GM12878 (cell line): ENCODE measurements around the gene PHACTR1. TPM values are rescaled to one million over a fixed set of nuclear protein-coding genes. Genes with fewer than 3 reads are reported as not detected.

Experiments used
- ATAC-seq: fragments of 200-7000 bp; cut with Tn5 transposase; 3 replicates; pipeline ENCODE4 v1.9.1; 2020; ENCODE audit warnings: mild to moderate bottlenecking, moderate library complexity
- BruUV-seq: library from RNA; stranded (reverse); fragments of 400-500 nt; replicated peaks from 2 replicates; lab custom pipeline; 2021; lab: Mats Ljungman, UMichigan
- CTCF ChIA-PET: fragments of 300-600 bp; sonication (Branson Sonifier 250); formaldehyde crosslinking; extraction: SDS; loops from one replicate; lab custom pipeline; 2021; ENCODE audit warnings: inconsistent platforms; lab: Yijun Ruan, JAX
- POLR2A ChIA-PET: fragments of 350-600 bp; formaldehyde crosslinking; extraction: SDS; loops from one replicate; lab custom pipeline; 2021; ENCODE audit warnings: inconsistent platforms; lab: Charles Lee
- RAD21 ChIA-PET: fragments of 300-600 bp; sonication (Branson Sonifier 250); formaldehyde crosslinking; loops from one replicate; lab custom pipeline; 2023; ENCODE audit warnings: antibody characterized with exemption; ENCODE audit not compliant: unreplicated experiment; lab: Charles Lee
- SMC1A ChIA-PET: fragments of 300-600 bp; sonication (Branson Sonifier 250); formaldehyde crosslinking; loops from one replicate; lab custom pipeline; 2023; ENCODE audit not compliant: unreplicated experiment, uncharacterized antibody; lab: Charles Lee
- DNase-seq: peaks from one replicate; pipeline ENCODE4 v3.0.0-alpha.2; 2011; ENCODE audit warnings: low read depth, low spot score
- FAIRE-seq: peaks from 3 replicates; lab custom pipeline; 2011; peaks lifted over from hg19 to GRCh38; lab: Jason Lieb, UNC
- H2AFZ ChIP-seq: 2 replicates; pipeline ENCODE4 v1.6.0; 2011; ENCODE audit warnings: low read depth, low read length, control low read depth; ENCODE audit not compliant: control insufficient read depth
- H3K27ac ChIP-seq: 2 replicates; pipeline ENCODE4 v1.5.1; 2011; ENCODE audit warnings: control low read depth; ENCODE audit not compliant: control insufficient read depth, insufficient read depth
- H3K27me3 ChIP-seq, 2 experiments: replicated peaks in 1 of 2; 2 replicates each; pipeline versions ENCODE4 v1.6.0 to v1.6.1; 2011; ENCODE audit warnings: low read length in 1 of 2; ENCODE audit not compliant: control insufficient read depth in 2 of 2, insufficient read depth in 2 of 2
- H3K36me3 ChIP-seq, 2 experiments: 2 replicates each; pipeline ENCODE4 v1.5.1; 2011; ENCODE audit warnings: low read length in 1 of 2; ENCODE audit not compliant: control insufficient read depth in 2 of 2, insufficient read depth in 2 of 2
- H3K4me1 ChIP-seq: 2 replicates; pipeline ENCODE4 v1.6.1; 2011; ENCODE audit warnings: mild to moderate bottlenecking, low read length, moderate library complexity, mixed read lengths; ENCODE audit not compliant: control insufficient read depth, insufficient read depth
- H3K4me2 ChIP-seq: 2 replicates; pipeline ENCODE4 v1.6.0; 2011; ENCODE audit warnings: control low read depth; ENCODE audit not compliant: control insufficient read depth, insufficient read depth
- H3K4me3 ChIP-seq: fragments of 200-600 bp; sonication (generic); 2 replicates; pipeline ENCODE4 v1.5.1; 2016
- H3K79me2 ChIP-seq: 2 replicates; pipeline ENCODE4 v1.6.0; 2011; ENCODE audit warnings: low read length; ENCODE audit not compliant: control insufficient read depth, insufficient read depth
- H3K9ac ChIP-seq: 2 replicates; pipeline ENCODE4 v1.8.0; 2011; ENCODE audit warnings: low read length, control low read depth, mixed read lengths; ENCODE audit not compliant: control insufficient read depth, insufficient read depth
- H3K9me3 ChIP-seq: replicated peaks from 3 replicates; pipeline ENCODE4 v1.5.1; 2011; ENCODE audit warnings: mild to moderate bottlenecking, low read length; ENCODE audit not compliant: control insufficient read depth, insufficient read depth
- H4K20me1 ChIP-seq: 2 replicates; pipeline ENCODE4 v1.6.0; 2011; ENCODE audit not compliant: control insufficient read depth, insufficient read depth
- BRCA1 ChIP-seq: IDR thresholded peaks from 2 replicates; pipeline ENCODE4 v1.6.1; 2011; ENCODE audit warnings: low read depth, low read length, improper control_type of control experiment
- CBX3 ChIP-seq: fragments of 200-600 bp; sonication (generic); IDR thresholded peaks from 2 replicates; pipeline ENCODE4 v1.6.1; 2016; ENCODE audit warnings: low read depth, borderline replicate concordance
- DPF2 ChIP-seq: fragments of 450-650 bp; IDR thresholded peaks from 2 replicates; pipeline ENCODE4 v1.6.1; 2017; ENCODE audit warnings: mild to moderate bottlenecking
- ESRRA ChIP-seq: IDR thresholded peaks from 2 replicates; pipeline ENCODE4 v1.6.1; 2012; ENCODE audit warnings: mild to moderate bottlenecking, low read length, improper control_type of control experiment
- HDAC2 ChIP-seq: fragments of 200-600 bp; sonication (generic); IDR thresholded peaks from 2 replicates; pipeline ENCODE4 v1.6.1; 2017
- KAT2A ChIP-seq: conservative IDR thresholded peaks from 2 replicates; pipeline ENCODE4 v1.6.1; 2011; ENCODE audit warnings: low read depth, low read length; ENCODE audit not compliant: control insufficient read depth
- KDM1A ChIP-seq: fragments of 200-600 bp; sonication (generic); IDR thresholded peaks from 2 replicates; pipeline ENCODE4 v1.6.1; 2016; ENCODE audit warnings: borderline replicate concordance
- MYB ChIP-seq: fragments of 150-350 bp; IDR thresholded peaks from 2 replicates; pipeline ENCODE4 v1.6.1; 2014; ENCODE audit warnings: mild to moderate bottlenecking, low read depth, low read length, borderline replicate concordance
- NBN ChIP-seq: fragments of 450-650 bp; IDR thresholded peaks from 2 replicates; pipeline ENCODE4 v1.6.1; 2016
- NFXL1 ChIP-seq: fragments of 450-650 bp; IDR thresholded peaks from 2 replicates; pipeline ENCODE4 v1.6.1; 2017; ENCODE audit warnings: antibody characterized with exemption, mild to moderate bottlenecking, borderline replicate concordance
- PAX5 ChIP-seq: IDR thresholded peaks from 2 replicates; pipeline ENCODE4 v1.6.1; 2011; ENCODE audit warnings: low read depth, low read length, borderline replicate concordance
- RAD21 ChIP-seq: IDR thresholded peaks from 2 replicates; pipeline ENCODE4 v1.6.1; 2011; ENCODE audit warnings: mild to moderate bottlenecking, low read depth, low read length, moderate library complexity; ENCODE audit not compliant: insufficient read depth
- RELB ChIP-seq: fragments of 450-650 bp; IDR thresholded peaks from 2 replicates; pipeline ENCODE4 v1.6.1; 2017; ENCODE audit warnings: low read depth, mild to moderate bottlenecking, moderate library complexity
- USF2 ChIP-seq: IDR thresholded peaks from 2 replicates; pipeline ENCODE4 v1.6.1; 2011; ENCODE audit warnings: low read depth, low read length, improper control_type of control experiment, borderline replicate concordance
- ZBTB4 ChIP-seq: fragments of 450-650 bp; formaldehyde crosslinking; IDR thresholded peaks from 2 replicates; pipeline ENCODE4 v1.4.0; 2022; ENCODE audit warnings: mild to moderate bottlenecking, moderate library complexity
- ZNF384 ChIP-seq: IDR thresholded peaks from 2 replicates; pipeline ENCODE4 v1.6.1; 2012; ENCODE audit warnings: low read depth, mild to moderate bottlenecking, low read length, improper control_type of control experiment, borderline replicate concordance
- WGBS: methylation state at CpG from one replicate; pipeline ENCODE4 v1.1.6; 2016; ENCODE audit warnings: low lambda C conversion rate; ENCODE audit not compliant: insufficient replicate concordance, insufficient coverage; ENCODE audit errors: missing lambda C conversion rate; 5-methylcytosine and 5-hydroxymethylcytosine counted together
- in situ Hi-C: fragments of 300-500 bp; cut with MboI; formaldehyde crosslinking; loops from 9 replicates; pipeline ENCODE4 v1.14.3; 2018; ENCODE audit warnings: mixed read lengths
- intact Hi-C: fragments of 100-400 bp; cut with micrococcal nuclease; formaldehyde crosslinking; loops from one replicate; pipeline ENCODE4 v1.14.2; 2022; ENCODE audit not compliant: unreplicated experiment
- polyA plus RNA-seq, 11 experiments: library from polyadenylated mRNA; depleted of rRNA in 4 of 11; unstranded in 6 of 11; stranded (reverse) in 5 of 11; fragments of >200 nt; fragmentation: Nextera tagmentation in 4 of 11; fragmentation: Illumina TruSeq in 1 of 11; extraction: Ambion mirVana in 4 of 11; extraction: Trizol in 1 of 11; gene quantifications; 1 replicate in 1 of 11; 2 replicates in 10 of 11; pipeline versions ENCODE4 v1.2.1 to v1.2.3, GENCODE V29; 2011 to 2016; ENCODE audit warnings: inconsistent platforms in 2 of 11, missing spikeins in 2 of 11, low read depth in 1 of 11
- total RNA-seq, 4 experiments: library from RNA; depleted of rRNA in 3 of 4; stranded (reverse); fragments of >200 nt in 3 of 4; fragmentation: Illumina TruSeq in 1 of 4; extraction: Trizol in 1 of 4; gene quantifications; 2 replicates each; pipeline versions ENCODE4 v1.2.1 to v1.2.3, GENCODE V29; 2013 to 2021
- TF ChIP-seq, protein P1 (sequence below): fragments of 450-650 bp; IDR thresholded peaks from 2 replicates; pipeline ENCODE4 v1.6.1; 2017; ENCODE audit warnings: mild to moderate bottlenecking

The PHACTR1 gene
- total and polyA plus RNA-seq, 10 of the 15 experiments (the other 5 are each of a cell fraction or from before 2014, with no cell fraction given) = 34.2 to 94.6 (median 62.3) TPM

DNA sequence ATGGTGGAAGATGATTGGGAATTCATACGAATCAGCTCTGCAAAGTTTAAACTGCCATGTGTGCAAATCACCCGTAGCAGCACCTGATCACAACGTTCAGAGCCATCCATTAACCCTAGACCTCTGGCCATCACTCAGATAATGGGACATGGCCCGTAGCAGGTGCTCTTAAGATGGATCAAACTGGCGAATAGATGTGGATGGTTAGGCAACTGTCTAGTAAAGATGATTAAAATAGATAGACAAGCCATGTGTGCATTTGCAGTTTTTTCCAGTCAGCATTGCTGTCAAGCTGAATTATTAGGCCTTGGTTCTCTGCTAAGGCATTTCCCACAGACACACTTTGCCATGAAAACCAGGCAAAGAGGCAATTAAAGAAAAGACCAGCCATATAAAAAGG is 40.6 kb upstream of the PHACTR1 start (continued):
- TF ChIP-seq ESRRA (no peak), NBN (no peak)

GRCh38 chr6:12679341-12679740 is 37.2 kb upstream of the PHACTR1 start:
- no peaks in the 10 kb centered on the region for H3K79me2 ChIP-seq
- intact Hi-C loops = no loop called here
- H3K4me2 ChIP-seq = no peak overlapping the region
- ChIA-PET CTCF (no interaction called here), SMC1A (interaction anchor here (1.1 kb wide), 1 partner anchor 16 kb away, joined by 3 read pairs; no protein-coding TSS in a partner anchor), POLR2A (no interaction called here), RAD21 (no interaction called here)
- no peak for ATAC-seq
- no peak for DNase-seq
- H3K4me1 ChIP-seq = no peaks in the 10 kb centered on the region
- H3K27me3 ChIP-seq = no peaks in the 10 kb centered on the region; a peak in 1 of 4 replicates
- no peak overlapping the region for H3K9ac ChIP-seq
- H4K20me1 ChIP-seq = no peaks in the 10 kb centered on the region
- FAIRE-seq = no peak
- no peak overlapping the region for H2AFZ ChIP-seq
- no TSS peak for BruUV-seq
- 0% methylated on average over 3 of the region's 3 CpGs for WGBS
- H3K9me3 ChIP-seq = no peaks in the 10 kb centered on the region
- H3K4me3 ChIP-seq = no peak overlapping the region
- no peak overlapping the region for H3K27ac ChIP-seq
- no peaks in the 10 kb centered on the region for H3K36me3 ChIP-seq
- in situ Hi-C loops = no loop called here
- TF ChIP-seq DPF2 = no peak
- no peak for TF ChIP-seq RAD21
- no peak for TF ChIP-seq ESRRA
- no peak for TF ChIP-seq CBX3
- no peak for TF ChIP-seq ZBTB4 (CRISPR knock-in tag)
- no peak for TF ChIP-seq KAT2A
- TF ChIP-seq RELB = no peak
- no peak for TF ChIP-seq BRCA1
- TF ChIP-seq, protein P1, sequence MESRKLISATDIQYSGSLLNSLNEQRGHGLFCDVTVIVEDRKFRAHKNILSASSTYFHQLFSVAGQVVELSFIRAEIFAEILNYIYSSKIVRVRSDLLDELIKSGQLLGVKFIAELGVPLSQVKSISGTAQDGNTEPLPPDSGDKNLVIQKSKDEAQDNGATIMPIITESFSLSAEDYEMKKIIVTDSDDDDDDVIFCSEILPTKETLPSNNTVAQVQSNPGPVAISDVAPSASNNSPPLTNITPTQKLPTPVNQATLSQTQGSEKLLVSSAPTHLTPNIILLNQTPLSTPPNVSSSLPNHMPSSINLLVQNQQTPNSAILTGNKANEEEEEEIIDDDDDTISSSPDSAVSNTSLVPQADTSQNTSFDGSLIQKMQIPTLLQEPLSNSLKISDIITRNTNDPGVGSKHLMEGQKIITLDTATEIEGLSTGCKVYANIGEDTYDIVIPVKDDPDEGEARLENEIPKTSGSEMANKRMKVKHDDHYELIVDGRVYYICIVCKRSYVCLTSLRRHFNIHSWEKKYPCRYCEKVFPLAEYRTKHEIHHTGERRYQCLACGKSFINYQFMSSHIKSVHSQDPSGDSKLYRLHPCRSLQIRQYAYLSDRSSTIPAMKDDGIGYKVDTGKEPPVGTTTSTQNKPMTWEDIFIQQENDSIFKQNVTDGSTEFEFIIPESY = no peak
- no peak for TF ChIP-seq KDM1A
- TF ChIP-seq NFXL1 = no peak
- no peak for TF ChIP-seq PAX5
- no peak for TF ChIP-seq HDAC2
- TF ChIP-seq MYB = no peak
- TF ChIP-seq USF2 = no peak
- no peak for TF ChIP-seq ZNF384
